ENCODE measurements around the gene COL23A1.
"Not testable (repeated sequence)": the region's sequence is repeated elsewhere in the genome, so short reads cannot be mapped to it uniquely, and the experiment has no call there.

COL23A1 gene

GRCh38 chr5:178244576-178244975 lies 345.6 kb downstream of the COL23A1 start:
- H3K4me3 ChIP-seq (ENCODE audit: low read depth, low read length) = no peak overlapping the region
- no peak for DNase-seq (ENCODE audit: low read depth)

GRCh38 chr5:178242416-178242815 lies 347.8 kb downstream of the COL23A1 start:
- no peak for TF ChIP-seq CTCF (IDR thresholded peaks at IDR 0.05; ENCODE audit: low read depth, low read length, missing control alignments)
- no peak for DNase-seq (ENCODE audit: low read depth)
- H3K4me3 ChIP-seq (ENCODE audit: low read depth, low read length) = no peak overlapping the region

More at GRCh38 chr5:178244576-178244975, 345.6 kb downstream of the COL23A1 start:
- TF ChIP-seq CTCF (IDR thresholded peaks at IDR 0.05; ENCODE audit: low read depth, low read length, missing control alignments) = no peak

- H3K4me3 ChIP-seq (ENCODE audit: low read depth, low read length) = no peak overlapping the region
- TF ChIP-seq CTCF (IDR thresholded peaks at IDR 0.05; ENCODE audit: low read depth, low read length, missing control alignments) = no peak
- no peak for DNase-seq (ENCODE audit: low read depth)
These were observed 348.4 kb downstream of the COL23A1 start for GRCh38 chr5:178241688-178242231.

- no peak overlapping the region for H3K4me3 ChIP-seq (ENCODE audit: low read depth, low read length)
- no peak for TF ChIP-seq CTCF (IDR thresholded peaks at IDR 0.05; ENCODE audit: low read depth, low read length, missing control alignments)
- DNase-seq (ENCODE audit: low read depth) = no peak
These were observed 348.9 kb downstream of the COL23A1 start for GRCh38 chr5:178241231-178241663.

- no peak for TF ChIP-seq CTCF (IDR thresholded peaks at IDR 0.05; ENCODE audit: low read depth, low read length, missing control alignments)
- no peak for DNase-seq (ENCODE audit: low read depth)
- no peak overlapping the region for H3K4me3 ChIP-seq (ENCODE audit: low read depth, low read length)
These were observed 349.4 kb downstream of the COL23A1 start for GRCh38 chr5:178240766-178241165.

GRCh38 chr5:178240341-178240741 lies 349.9 kb downstream of the COL23A1 start:
- no peak for TF ChIP-seq CTCF (IDR thresholded peaks at IDR 0.05; ENCODE audit: low read depth, low read length, missing control alignments)
- H3K4me3 ChIP-seq (ENCODE audit: low read depth, low read length) = no peak overlapping the region
- DNase-seq (ENCODE audit: low read depth) = no peak

- not testable (repeated sequence) for H3K4me3 ChIP-seq (ENCODE audit: low read depth, low read length); DNase-seq (ENCODE audit: low read depth)
These were observed 350.4 kb downstream of the COL23A1 start for GRCh38 chr5:178239626-178240301.
